Spleen (tissue), 7 donors: Measurements from ENCODE around the gene MAJIN.

ENCODE experiments used
- CTCF ChIP-seq, 11 experiments: fragments of 200-600 bp in 7 of 11; fragments of 450-650 bp in 4 of 11; sonication (generic) in 4 of 11; IDR thresholded peaks in 8 of 11; conservative IDR thresholded peaks in 3 of 11; 1 replicate in 7 of 11; 2 replicates in 4 of 11; pipeline versions ENCODE4 v1.4.0 to v1.8.0; 2016 to 2021; ENCODE audit warnings: antibody characterized with exemption in 11 of 11, inconsistent platforms in 4 of 11, mild to moderate bottlenecking in 1 of 11
- POLR2A ChIP-seq, 3 donors: fragments of 450-650 bp; IDR thresholded peaks; one replicate each; pipeline ENCODE4 v1.5.1; 2017; ENCODE audit warnings: antibody characterized with exemption in 3 of 3, mild to moderate bottlenecking in 1 of 3
- donor health status: DM: no; HTN: no; CAD: no; lungs with moderate emphysema.
- donor health status: DM: no; HTN: no; CAD: no.
- donor health status: DM: no; HTN: no; CAD: no.

- TF ChIP-seq POLR2A (IDR thresholded peaks at IDR 0.05) (no peak), CTCF (IDR thresholded peaks at IDR 0.05 in 8 of 11, conservative IDR thresholded peaks at IDR 0.05 in 3 of 11) (no peak)
Observed at GRCh38 chr11:65014726-65015227, 42.9 kb upstream of the MAJIN start.
